Stimulated activated CD8-positive, alpha-beta memory T cell treated with anti-CD3 and anti-CD28 coated beads, Interleukin-4, amount 100 ng/mL, for 24 hours (primary cell): Measurements from ENCODE around the gene PIERCE2.
"Not testable (repeated sequence)": the region's sequence is repeated elsewhere in the genome, so short reads cannot be mapped to it uniquely, and the experiment has no call there.

Source experiments
- DNase-seq: peaks from one replicate; pipeline ENCODE4 v3.0.0-alpha.2; 2020; ENCODE audit warnings: low read depth

The PIERCE2 gene, protein sequence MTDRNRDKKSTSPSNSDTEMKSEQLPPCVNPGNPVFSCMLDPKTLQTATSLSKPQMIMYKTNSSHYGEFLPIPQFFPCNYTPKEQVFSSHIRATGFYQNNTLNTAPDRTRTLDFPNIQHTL

DNA sequence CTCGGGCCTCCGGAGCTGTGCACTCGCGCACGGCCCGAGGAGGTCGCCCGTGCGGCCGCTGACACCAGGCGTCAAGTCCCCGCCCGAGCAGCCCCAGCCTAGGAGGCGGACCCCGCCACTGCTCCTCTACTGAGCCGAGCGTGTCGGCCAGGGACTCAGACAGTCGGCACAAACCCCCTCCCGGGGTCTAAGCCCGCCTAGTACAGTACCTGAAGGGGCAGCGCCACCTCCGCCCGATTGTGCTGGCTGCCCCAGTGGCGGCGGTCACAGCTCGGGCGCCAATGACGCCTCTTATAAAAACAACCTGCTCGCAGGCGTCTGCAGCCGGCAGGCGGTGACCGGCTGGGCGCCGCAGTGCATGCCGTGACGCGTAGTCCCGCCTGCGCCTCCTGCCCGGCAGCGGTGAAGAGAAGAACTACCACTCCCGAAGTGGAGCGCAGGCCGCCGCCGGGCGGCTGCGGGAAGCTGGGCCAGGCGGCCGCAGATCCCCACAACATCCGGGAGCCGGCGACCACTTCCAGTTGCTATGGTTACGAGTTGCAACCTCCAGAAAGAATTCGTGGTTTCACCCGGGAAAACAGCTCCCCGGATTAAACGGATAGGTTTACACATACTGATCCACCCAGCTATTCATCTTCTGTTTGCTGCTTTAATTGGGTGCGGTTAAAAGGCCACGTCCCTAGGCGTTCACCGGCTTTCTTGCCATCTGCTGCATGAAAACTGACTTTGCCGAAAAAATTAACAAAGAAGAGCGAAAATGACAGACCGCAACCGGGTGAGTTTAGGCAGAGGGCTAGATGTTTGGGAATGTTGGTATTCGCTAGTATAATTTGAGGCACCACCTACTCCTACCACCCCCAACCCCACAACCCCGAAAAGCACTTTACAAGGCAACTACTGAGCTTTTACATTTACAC lies at the start of gene PIERCE2, which contains the start of gene CCPG1:
Gene PIERCE2 (plus strand): TSS at position 484 of the 917 bp plus-strand sequence. CDS start 274 bp downstream, at position 758.
Gene CCPG1 (minus strand): TSS at position 348 of the 917 bp plus-strand sequence. CDS start 18,935 bp downstream, outside the sequence.
- DNase-seq: peak; percentile 82

GRCh38 chr15:55360256-55360655 lies 48.0 kb upstream of the PIERCE2 start:
- DNase-seq: no peak

GRCh38 chr15:55361048-55361447 lies 47.2 kb upstream of the PIERCE2 start:
- DNase-seq: no peak

- no peak for DNase-seq
Observed at GRCh38 chr15:55362641-55363040, 45.7 kb upstream of the PIERCE2 start.

DNA sequence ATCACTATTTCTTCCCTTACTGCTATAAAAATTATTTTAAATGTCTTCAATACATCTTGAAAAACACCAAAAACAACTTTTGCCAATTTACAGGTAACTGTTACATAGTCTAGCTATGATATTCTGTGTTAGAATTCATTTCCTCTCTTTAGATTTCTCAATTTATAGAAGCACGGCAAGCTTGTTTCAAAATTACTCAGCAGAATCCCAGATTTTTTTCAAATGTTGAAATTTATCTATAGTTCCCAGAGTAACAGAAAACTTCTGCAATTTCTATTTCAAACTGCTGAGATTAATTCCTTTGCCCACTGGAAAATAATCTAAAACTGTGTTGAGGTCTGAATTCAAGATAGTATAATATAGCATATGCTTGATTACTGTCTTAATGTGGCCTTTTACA lies 41.3 kb upstream of the PIERCE2 start:
- DNase-seq: no peak

- DNase-seq: no peak
Observed at GRCh38 chr15:55372701-55373440, 35.4 kb upstream of the PIERCE2 start.

DNA sequence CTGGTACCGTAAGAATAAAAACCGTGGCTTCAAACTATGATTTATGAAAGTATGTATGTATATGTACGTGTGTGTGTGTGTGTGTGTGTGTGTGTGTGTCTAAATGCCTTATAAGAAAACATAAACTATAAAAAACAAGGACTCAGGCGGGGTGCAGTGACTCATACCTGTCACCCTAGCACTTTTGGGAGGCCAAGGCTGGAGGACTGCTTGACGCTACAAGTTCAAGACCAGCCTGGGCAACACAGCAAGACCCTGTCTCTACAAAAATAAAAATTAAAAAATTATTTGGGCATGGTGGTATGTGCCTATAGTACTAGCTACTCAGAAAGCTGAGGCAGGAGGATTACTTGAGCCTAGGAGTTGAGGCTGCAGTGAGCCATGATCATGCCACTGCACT lies 29.2 kb upstream of the PIERCE2 start:
- no peak for DNase-seq

- no peak for DNase-seq
Observed at GRCh38 chr15:55381595-55381994, 26.7 kb upstream of the PIERCE2 start.

GRCh38 chr15:55383687-55384086 lies 24.6 kb upstream of the PIERCE2 start:
- DNase-seq: no peak

DNA sequence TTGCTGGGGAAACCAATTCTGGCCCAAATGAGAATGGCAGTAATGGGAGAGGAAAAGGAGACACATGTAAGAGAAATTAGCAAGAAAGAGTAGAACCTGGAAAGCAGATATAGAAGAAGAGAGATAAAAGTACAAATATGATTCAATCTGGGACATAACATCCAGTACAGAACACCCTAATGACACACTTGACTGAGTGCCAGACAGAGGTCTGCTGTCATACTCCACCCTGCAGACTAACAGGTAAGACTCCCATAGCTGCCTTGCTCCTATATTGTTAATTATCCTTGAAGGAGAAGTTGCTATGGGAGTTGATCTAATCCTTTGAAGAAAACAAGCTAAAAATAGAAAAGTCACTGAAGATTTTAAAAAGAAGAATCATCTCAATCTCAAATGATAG lies 21.3 kb upstream of the PIERCE2 start:
- no peak for DNase-seq

DNA sequence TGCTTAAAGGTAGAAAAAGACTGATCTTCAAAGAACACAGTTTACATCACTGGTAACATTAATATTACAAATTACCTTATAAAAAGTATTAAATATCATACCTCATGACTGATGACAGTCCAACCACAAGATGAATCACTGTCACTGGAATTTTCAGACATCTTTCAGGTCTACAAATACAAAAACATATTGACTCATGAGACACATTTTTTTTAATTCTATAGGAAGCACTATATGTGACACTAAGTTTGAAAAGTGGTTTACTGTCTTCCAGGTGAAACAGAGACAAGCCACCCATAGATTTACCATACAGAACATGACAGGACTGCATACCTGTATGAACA lies 19.1 kb upstream of the PIERCE2 start:
- DNase-seq: no peak

GRCh38 chr15:55394694-55395093 lies 13.6 kb upstream of the PIERCE2 start:
- no peak for DNase-seq

GRCh38 chr15:55398243-55398642 lies 10.1 kb upstream of the PIERCE2 start:
- no peak for DNase-seq

GRCh38 chr15:55400050-55400449 lies 8.2 kb upstream of the PIERCE2 start:
- not testable (repeated sequence) for DNase-seq

DNA sequence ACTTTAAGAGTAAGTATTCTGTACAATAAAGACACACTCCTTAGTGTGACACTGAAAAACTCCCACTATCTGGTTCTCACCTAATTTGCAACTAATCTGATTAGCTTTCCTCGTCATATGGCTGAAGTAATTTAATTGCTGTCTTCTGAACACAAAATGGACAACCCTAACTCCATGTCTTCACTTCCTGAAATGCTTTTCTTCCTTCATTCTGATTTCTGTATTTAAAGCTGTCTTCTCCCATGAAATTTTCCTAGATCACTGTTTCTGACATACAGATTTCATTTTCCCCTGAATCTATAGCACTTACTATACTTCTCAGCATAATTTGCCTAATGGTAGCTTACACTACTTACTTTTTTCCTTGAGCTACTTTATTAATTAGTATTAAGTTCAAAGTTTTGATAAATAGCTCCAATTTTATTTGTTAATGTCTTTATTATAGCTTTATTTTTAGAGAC lies 6.5 kb upstream of the PIERCE2 start:
- no peak for DNase-seq

DNA sequence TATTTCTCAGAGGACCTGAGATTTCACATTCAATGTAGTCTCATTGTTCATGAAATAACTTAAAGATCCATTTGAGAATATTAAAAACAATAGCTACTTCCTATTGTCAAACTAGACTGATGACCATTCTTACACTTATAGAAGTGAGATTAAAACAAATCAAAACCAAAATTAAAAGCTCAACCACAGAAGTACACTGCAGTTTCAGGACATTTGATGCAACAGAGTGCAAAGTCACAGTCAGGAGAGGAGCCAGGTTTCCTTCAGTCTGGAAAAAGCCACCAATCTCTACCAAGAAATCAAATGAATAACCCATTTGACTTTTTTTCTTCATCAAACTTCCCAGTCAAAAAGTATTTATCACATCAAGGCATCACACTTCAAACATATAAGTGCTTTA lies 5.6 kb upstream of the PIERCE2 start:
- no peak for DNase-seq

GRCh38 chr15:55403531-55403930 lies 4.8 kb upstream of the PIERCE2 start:
- no peak for DNase-seq

DNA sequence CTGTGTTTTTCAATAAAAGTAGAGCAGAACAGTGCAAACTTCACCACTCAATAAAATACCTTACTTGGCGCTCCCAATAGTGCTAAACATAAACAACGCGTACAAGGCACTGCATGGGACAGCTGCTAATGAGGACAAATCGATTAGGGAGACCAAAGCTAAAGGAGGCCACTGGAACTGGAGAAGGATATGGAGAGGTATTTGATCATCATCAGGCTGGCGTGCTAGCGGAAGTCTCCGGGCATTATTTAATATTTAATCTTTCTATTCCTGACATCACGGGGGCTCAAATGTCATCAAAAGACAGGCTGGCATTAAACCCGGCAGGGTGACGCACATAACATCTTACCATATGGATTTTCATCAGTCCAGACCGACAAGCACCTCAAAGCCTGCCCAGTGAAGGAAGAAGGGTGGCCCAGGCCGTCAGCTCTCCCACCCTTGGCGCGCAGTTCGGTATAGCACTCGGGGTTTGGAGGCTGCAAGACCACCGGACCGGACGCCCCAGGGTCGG lies 740 bp upstream of the PIERCE2 start:
- DNase-seq: no peak

GRCh38 chr15:55408976-55409375 lies 681 bp downstream of the PIERCE2 start:
- not testable (repeated sequence) for DNase-seq

DNA sequence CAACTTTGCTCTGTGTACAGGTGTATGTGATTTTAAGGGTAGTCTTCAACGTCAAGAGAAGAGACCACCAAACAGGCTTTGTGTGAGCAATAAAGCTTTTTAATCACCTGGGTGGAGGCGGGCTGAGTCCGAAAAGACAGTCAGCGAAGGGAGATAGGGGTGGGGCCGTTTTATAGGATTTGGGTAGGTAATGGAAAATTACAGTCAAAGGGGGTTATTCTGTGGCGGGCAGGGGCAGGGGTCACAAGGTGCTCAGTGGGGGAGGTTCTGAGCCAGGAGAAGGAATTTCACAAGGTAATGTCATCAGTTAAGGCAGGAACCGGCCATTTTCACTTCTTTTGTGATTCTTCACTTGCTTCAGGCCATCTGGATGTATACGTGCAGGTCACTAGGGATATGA lies 9.4 kb downstream of the PIERCE2 start:
- not testable (repeated sequence) for DNase-seq

- no peak for DNase-seq
Observed at GRCh38 chr15:55420171-55420866, 12.0 kb downstream of the PIERCE2 start.

- DNase-seq: no peak
Observed at GRCh38 chr15:55422089-55422488, 13.8 kb downstream of the PIERCE2 start.
